ENCODE results near the gene DLG5.
A peak's percentile ranks its signal among the peaks of the same experiment; 100 is the strongest.

DLG5 gene, protein sequence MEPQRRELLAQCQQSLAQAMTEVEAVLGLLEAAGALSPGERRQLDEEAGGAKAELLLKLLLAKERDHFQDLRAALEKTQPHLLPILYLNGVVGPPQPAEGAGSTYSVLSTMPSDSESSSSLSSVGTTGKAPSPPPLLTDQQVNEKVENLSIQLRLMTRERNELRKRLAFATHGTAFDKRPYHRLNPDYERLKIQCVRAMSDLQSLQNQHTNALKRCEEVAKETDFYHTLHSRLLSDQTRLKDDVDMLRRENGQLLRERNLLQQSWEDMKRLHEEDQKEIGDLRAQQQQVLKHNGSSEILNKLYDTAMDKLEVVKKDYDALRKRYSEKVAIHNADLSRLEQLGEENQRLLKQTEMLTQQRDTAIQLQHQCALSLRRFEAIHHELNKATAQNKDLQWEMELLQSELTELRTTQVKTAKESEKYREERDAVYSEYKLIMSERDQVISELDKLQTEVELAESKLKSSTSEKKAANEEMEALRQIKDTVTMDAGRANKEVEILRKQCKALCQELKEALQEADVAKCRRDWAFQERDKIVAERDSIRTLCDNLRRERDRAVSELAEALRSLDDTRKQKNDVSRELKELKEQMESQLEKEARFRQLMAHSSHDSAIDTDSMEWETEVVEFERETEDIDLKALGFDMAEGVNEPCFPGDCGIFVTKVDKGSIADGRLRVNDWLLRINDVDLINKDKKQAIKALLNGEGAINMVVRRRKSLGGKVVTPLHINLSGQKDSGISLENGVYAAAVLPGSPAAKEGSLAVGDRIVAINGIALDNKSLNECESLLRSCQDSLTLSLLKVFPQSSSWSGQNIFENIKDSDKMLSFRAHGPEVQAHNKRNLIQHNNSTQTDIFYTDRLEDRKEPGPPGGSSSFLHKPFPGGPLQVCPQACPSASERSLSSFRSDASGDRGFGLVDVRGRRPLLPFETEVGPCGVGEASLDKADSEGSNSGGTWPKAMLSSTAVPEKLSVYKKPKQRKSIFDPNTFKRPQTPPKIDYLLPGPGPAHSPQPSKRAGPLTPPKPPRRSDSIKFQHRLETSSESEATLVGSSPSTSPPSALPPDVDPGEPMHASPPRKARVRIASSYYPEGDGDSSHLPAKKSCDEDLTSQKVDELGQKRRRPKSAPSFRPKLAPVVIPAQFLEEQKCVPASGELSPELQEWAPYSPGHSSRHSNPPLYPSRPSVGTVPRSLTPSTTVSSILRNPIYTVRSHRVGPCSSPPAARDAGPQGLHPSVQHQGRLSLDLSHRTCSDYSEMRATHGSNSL (N-terminal part only)

DNA sequence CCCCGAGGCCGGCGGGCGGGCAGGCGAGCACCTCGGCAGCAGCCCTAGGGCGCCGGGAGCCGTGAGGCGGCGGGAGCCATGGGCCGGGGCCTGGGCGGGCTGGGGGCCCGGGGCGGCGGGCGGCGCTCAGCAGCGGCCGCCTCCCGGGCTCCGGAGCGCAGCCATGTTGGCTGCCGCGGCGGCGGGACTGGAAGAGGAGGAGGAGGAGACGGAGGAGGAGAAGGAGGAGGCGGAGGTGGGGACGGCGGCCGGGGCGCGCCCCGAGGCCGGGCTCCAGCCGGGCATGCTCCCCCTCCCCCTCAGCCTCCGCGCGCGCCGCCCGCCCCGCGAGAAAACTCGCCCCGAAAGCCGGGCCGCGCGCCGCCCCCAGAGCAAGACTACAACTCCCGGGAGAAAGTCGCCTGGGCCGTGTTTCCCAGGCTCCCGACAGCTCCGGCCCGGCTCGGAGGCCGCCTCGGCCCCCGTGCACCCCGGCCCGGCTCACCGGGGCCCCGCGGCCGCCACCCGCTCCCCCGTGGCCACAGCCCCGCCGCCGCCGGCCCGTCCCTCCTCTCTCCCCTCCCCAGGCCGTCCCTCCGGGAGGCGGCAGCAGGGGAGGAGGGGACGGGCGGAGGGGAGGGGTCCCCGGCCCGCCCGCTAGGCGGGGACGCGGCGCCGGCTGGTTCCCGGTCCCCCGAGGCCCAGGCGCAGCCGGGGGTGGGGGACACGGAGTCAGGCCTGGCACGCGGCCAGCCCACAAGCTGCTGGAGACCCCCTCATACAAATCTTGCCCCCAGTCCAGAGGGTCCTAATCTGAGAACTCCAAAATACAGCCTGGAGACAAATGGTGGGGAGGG is at the start of gene DLG5:
Gene DLG5 (minus strand): TSS at position 190 of the 836 bp plus-strand sequence. CDS start 235 bp downstream, outside the sequence.
- peak in 1 of 2 donors; percentile 44 for ATAC-seq

DNA sequence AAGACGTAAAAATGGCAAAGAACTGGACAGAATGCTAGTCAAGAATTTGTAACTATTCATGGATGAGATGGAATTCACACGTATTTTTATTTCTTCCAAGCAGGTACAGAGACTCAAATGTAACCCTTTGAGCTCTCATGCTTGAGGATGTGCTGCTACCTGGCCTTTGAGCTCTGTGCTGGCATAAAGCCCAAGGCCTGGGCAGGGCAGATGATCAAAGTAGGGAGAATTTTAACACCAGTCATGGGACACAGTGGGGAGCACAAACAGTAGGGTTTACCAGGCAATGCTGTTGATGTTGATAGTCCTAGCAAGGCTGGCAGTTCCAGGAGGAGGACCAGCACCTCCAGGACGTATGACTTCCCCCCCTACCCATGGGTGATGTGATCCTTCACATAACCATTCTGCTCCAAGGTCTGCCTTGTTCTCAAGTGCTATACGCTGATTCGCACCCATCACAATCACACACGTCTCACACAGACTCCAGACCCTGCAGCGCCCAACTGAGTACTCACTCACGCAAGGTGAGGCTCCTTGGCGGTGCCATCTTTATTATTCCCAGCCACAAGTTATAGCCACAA is 48.6 kb upstream of the DLG5 start:
- ATAC-seq, result no peak

DNA sequence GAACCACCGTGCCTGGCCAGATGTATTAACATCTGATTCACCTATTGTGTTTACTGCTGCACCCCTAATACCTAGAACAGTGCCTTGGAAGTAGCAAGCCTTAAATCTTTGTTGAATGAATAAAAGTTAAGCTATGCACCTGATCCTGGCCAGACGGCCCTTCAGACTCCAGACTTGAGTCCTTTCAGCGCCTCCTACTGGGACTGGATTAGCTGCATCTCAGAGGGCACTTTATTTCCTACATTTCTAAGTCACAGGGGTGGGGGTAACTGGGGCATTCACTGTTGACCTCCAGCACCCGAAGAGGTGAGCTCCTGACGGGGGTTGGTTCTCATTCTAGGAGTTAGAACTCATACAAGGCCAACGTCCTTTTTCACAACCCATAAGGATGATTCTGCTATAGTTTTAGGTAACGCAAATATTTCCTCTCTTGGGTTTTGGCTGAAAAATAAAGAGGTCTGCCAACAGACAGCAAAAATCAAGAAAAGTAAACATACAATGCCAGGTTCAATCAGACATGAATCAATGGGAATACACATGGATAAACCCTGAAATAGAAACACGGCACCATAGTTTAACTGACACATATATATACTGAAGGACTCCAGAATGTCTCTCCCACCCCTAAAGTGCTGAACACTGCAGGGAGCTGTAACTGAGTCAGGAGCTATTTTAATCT is 48.0 kb upstream of the DLG5 start:
- no peak for ATAC-seq

DNA sequence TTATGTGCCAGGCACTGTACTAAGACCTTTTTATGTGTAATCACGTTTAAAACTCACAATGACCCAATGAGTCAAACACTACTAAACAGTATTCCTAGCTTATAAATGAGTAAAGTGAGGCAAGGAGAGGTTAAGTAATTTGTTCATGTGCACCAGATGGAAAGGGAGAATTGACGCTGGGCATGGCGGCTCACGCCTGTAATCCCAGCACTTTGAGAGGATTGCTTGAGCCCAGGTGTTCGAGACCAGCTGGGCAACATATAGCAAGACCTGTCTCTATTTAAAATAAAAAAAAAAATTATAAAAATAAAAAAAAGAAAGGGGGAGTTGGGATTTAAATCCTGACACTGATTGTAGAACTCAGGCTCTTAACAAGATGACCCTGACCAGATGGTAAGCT is 46.7 kb upstream of the DLG5 start:
- no peak for ATAC-seq

DNA sequence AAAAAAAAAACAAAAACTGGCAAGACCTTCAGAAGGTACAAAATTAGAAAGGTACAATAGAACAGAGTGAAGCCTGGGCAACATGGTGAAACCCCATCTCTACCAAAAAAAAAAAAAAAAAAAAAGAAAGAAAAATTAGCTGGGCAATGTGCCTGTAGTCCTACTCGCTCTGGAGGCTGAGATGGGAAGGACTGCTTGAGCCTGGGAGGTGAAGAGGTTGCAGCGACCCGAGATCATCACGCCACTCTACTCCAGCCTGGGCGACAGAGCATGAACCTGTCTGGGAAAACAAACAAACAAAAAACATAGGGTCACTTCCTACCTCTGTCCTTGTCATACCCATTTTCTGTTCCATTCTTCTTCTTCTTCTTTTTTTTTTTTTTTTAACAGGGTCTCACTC is 45.6 kb upstream of the DLG5 start:
- no peak for ATAC-seq

DNA sequence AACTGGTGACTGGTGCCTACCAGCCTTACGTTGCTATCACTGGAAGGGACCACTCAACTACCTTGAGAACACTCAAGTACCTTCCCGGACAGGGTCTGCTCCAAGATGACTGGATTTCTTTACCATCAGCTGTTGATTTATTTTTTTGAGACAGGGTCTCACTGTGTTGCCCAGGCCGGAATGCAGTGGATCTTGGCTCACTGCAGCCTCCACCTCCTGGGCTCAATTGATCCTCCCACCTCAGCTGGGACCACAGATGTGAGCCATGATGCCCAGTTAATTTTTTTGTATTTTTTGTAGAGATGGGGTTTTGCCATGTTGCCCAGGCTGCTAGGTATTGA is 45.2 kb upstream of the DLG5 start:
- no peak for ATAC-seq

DNA sequence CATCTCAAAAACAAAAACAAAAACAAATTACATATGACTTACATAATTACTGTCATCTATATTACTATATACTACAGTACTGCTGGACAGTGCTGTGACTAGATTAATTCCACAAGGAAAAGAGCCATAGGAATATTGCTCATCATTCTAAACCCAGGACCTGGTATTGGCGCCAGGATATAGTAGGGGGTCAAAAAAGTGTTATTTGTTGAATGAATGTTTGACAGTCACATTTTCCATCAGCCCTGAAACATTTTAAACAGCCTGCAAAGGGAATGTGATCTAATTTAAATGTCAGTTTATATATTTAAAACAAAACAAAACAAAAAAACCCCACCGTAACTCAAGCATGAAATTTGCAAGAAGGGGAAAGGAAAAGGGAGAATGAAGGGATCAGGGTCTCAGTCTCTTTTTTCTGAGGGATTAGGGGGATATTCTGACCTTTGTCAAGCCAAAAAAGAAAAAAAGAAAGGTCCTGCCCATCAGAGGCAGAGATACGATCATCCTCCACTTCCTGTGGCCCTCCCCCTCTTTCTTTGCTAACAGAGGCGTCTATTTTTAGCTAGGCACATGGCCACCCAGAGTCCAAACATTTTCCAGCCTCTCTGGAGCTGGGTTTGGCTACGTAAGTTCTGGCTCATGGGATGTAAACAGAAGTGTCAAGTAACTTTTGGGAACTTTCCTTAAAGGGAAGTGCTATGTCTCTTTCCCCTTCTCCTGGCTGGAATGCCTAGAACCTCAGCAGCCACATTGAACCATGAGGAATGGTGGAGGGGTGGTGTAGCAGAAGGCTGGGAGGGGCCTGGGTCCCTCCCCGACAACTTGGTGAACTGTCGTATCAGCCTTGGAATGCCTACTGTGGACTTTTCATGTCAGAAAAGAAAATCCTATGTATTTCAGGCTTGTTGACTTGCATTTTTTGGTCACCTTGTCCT is 44.6 kb upstream of the DLG5 start:
- ATAC-seq, result no peak

DNA sequence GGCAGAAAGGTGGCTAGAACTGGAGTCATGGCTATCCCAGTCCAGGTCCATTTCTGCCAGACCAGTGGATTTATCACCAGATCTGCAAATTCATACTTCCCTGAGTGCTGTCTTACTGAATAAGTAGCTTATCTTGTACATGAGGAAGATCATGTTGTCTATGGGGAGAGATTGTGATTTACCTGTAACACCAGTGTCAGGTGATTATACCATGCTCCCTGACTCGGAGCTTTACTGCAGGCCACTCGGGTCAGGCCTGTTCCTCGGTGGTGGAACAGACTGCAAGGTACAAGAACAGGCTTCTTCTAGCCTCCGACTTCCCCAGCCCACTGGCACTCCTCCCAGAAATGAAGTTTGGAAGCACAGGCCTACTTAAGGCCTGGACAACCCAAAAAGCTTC is 42.6 kb upstream of the DLG5 start:
- ATAC-seq, result no peak

DNA sequence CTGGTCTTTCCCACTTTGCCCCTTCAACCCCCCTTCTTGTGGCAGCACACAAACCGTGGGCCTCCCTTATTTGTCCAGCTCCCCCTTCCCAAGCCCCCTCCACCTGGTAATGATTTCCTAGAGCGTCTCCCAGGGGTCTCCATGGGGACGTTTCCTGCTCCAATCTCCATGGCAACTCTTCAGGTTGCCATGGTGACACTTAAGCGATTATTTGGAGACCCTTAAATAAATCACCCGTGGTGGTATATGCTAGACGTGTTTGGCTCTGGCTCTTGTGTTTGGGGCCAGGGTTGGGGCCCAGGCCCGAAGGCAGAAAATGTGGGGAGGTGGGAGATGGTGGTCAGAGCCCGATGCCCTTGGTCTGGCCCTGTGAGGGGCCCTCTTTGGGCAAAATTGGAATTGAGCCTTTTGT is 41.1 kb upstream of the DLG5 start:
- ATAC-seq, result no peak

DNA sequence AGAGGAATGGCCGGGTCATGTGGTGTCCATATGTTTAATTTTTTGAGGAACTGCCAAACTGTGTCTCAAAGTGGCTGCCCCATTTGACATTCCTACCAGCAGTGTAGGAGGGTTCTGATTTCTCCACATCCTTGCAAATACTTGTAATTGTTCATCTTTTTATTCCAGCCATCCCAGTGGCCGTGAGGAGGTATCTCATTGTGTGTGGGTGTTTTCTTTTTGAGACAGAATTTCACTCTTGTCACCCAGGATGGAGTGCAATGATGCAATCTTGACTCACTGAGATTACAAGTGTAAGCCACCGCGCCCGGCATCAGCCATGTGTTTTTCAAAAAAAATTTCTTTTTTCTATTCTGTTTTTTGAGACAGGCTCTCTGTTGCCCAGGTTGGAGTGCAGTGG is 38.7 kb upstream of the DLG5 start:
- no peak for ATAC-seq

DNA sequence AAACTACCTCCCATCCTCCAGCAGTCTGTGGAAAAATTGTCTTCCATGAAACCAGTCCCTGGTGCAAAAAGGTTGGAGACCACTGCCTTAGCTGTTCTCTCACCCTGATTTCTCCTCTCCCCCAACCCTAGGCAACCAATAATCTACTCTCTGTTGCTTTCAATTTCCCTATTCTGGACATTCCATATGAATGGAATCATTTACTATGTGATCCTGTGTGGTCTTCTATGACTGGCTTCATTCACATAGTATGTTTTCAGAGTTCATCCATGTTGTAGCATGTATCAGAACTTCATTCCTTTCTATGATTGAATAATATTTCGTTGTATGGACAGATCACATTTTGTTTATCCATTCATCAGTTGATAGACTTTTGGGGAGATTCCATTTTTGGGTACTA is 38.3 kb upstream of the DLG5 start:
- ATAC-seq, result no peak

DNA sequence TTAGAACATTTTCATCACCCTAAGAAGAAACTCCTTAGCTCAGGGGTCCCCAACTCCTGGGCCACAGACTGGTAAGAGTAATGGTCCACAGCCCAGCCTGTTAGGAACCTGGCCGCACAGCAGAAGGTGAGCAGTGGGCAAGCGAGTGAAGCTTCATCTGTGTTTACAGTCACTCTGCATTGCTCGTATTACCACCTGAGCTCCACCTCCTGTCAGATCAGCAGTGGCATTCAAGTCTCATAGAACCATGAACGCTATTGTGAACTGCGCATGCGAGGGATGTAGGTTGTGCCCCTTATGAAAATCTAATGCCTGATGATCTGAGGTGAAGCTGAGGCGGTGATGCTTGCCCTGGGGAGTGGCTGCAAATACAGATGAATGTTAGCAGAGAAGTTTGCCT is 37.3 kb upstream of the DLG5 start:
- no peak for ATAC-seq

DNA sequence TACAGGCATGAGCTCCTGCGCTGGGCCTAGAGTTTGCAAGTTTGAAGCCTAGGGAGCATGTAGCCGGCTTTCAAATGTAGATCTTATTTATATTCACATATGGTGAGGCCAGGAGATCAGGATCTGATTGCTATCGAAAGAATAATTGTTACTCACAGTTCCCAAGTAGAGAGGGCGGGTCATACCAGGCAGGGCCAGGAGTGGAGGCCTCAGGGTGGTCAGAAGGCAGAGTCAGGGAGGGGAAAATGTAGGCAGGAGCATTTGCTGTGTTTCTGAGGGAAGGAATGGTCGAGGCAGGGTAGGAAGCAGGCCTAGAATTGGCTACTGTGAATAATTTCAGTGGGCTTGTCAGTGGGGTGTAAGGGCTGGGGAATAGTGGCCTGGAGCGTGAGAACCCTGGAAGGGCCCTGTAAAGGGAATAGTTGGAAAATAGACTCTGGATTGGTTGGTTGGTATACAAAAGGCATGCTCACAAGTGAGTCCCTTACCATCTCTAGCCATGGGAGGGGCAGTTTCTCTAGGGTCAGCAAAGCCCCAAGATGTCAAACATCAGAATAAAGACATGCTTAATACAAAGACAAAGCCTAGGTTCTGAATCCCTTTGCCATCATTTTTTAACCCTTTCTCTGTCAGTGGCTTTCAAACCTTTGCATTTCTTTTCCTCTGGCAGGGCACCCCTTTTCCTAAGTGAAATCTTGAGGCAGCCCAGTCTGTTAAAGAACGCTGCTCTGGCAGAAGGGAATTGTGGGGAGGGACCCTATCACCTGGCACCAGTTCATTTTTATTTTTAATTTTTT is 36.0 kb upstream of the DLG5 start:
- no peak for ATAC-seq

DNA sequence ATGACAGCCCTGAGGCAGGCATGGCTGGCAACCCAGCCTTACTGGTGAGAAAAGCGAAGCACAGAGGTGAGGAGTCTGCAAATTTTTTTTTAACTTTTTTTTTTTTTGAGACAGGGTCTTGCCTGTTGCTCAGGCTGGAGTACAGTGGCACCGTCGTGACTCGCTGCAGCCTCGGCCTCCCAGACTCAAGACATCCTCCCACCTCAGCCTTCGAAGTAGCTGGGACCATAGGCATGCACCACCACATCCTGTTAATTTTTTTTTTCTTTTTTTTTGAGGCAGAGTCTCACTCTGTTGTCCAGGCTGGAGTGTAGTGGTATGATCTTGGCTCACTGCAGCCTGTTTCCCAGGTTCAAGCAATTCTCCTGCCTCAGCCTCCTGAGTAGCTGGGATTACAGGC is 35.1 kb upstream of the DLG5 start:
- no peak for ATAC-seq

DNA sequence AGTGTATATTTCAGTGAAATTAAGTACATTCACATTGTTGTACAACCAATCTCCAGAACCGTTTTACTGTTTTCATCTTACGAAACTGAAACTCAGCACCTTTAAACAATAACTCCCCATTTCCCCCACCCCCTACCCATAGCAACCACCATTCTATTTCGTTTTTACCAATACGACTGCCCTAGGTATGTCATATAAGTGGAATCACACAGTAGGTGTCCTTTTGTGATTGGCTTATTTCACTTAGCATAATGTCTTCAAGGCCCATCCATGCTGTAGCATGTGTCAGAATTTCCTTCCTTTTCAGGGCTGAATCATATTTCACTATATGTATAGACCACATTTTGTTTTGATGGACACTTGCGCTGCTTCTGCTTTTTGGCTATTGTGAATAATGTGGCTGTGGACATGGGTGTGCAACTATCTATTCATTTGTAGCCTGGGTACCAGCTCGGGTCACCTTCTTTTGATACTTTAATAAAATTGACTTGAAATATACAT is 34.3 kb upstream of the DLG5 start:
- ATAC-seq, result no peak

DNA sequence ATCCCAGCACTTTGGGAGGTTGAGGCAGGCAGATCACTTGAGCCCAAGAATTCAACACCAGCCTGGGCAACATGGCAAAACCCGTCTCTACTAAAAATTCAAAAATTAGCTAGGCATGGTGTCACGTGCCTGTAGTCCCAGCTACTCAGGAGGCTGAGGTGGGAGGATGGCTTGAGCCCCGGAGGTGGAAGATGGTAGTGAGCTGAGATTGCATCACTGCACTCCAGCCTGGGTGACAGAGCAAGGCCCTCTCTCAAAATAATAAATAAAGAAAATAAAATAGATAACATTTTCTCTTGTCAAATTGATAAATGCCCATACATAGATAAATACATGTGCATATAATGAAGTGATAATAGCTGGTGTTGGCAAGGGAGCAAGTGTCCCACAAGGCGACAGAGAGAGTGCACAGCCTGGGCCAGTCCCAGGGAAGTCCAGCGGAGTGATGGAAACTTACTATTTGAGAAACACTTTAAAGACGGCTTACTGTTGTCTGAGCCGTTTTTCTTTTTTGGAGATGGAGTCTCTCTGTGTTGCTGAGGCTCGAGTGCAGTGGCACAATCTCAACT is 33.4 kb upstream of the DLG5 start:
- ATAC-seq, result no peak

DNA sequence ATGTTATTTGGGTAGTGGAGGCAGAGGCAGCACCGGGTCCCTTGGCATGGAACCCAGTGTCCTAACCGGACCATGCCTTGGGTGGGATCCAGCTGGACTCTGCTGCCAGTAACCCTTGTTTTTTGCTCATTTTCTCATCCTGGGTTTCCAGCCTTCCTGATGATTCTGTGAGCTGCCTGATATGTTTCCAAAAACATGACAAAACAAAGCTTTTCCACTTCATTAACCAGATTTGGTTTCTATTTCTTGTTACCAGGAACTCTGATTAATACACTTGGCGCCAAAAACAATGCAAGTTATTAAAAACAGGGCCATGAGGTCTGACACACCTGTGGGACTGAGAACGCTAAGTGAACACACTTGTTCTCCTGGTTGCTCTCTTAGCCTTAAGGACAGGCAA is 32.8 kb upstream of the DLG5 start:
- ATAC-seq, result no peak

DNA sequence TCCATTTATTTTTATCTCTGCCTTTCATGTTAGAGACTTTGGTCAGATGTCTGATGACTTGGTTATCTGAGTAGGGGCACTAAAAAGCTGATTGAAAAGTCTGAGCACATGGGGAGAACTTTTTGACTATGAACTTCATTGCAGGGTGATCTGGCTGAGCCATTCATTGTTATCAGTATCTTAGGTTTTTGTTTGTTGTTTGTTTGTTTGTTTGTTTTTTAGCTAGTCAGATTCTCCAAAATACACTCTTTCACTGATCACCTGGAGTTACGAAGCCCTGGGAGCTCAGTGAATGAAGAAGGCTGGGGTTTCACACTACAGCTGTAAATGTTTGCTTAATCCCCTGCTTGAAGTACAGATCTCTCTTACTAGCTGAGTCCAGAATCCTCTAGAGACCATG is 28.6 kb upstream of the DLG5 start:
- no peak for ATAC-seq

DNA sequence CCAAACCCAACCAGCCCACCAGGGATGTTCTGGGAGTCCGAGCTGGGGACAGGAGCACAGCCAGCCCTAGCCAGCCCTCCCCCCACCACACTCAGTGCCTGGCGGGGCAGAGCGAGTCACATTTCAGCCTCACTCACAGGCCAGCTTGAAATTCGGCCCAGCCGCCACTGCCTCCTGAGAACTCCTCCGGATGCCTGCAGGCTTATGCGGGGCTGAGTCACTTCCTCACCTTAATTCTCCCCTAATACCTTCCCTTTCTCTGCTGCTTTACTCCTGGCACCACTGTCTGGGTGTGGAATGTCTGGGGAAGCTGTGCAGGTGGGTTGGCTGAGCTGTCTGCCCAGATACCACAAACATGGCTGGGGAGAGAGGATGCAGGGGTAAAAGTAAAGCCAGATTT is 22.6 kb upstream of the DLG5 start:
- ATAC-seq, result no peak

All from activated CD4-positive, CD25-positive, alpha-beta regulatory T cell treated with anti-CD3 and anti-CD28 coated beads, Interleukin-2, amount 50 U/mL, for 24 hours (primary cell).